Measurements from ENCODE around the gene PID1.
"Not testable (repeated sequence)": the region's sequence is repeated elsewhere in the genome, so short reads cannot be mapped to it uniquely, and the experiment has no call there.

Gene PID1

GRCh38 chr2:229083606-229084340 is 187.3 kb downstream of the PID1 start:
- H3K4me3 ChIP-seq (ENCODE audit: low read length): no peak overlapping the region
- no peak for DNase-seq (ENCODE audit: low read depth)
- no peak for TF ChIP-seq CTCF (IDR thresholded peaks at IDR 0.05; ENCODE audit: insufficient read depth, low read depth, low read length, missing control alignments)

- no peak overlapping the region for H3K4me3 ChIP-seq (ENCODE audit: low read length)
- TF ChIP-seq CTCF (IDR thresholded peaks at IDR 0.05; ENCODE audit: insufficient read depth, low read depth, low read length, missing control alignments): no peak
- DNase-seq (ENCODE audit: low read depth): no peak
These were observed 189.7 kb downstream of the PID1 start for GRCh38 chr2:229081411-229081810.

- DNase-seq (ENCODE audit: low read depth): no peak
- no peak overlapping the region for H3K4me3 ChIP-seq (ENCODE audit: low read length)
- TF ChIP-seq CTCF (IDR thresholded peaks at IDR 0.05; ENCODE audit: insufficient read depth, low read depth, low read length, missing control alignments): no peak
These were observed 190.9 kb downstream of the PID1 start for GRCh38 chr2:229080172-229080571.

- DNase-seq (ENCODE audit: low read depth); H3K4me3 ChIP-seq (ENCODE audit: low read length): not testable (repeated sequence)
These were observed 194.2 kb downstream of the PID1 start for GRCh38 chr2:229076886-229077285.

GRCh38 chr2:229073935-229074334 is 197.2 kb downstream of the PID1 start:
- TF ChIP-seq CTCF (IDR thresholded peaks at IDR 0.05; ENCODE audit: insufficient read depth, low read depth, low read length, missing control alignments): no peak
- no peak overlapping the region for H3K4me3 ChIP-seq (ENCODE audit: low read length)
- no peak for DNase-seq (ENCODE audit: low read depth)

- no peak overlapping the region for H3K4me3 ChIP-seq (ENCODE audit: low read length)
- TF ChIP-seq CTCF (IDR thresholded peaks at IDR 0.05; ENCODE audit: insufficient read depth, low read depth, low read length, missing control alignments): no peak
- DNase-seq (ENCODE audit: low read depth): no peak
These were observed 199.7 kb downstream of the PID1 start for GRCh38 chr2:229071292-229071976.

- H3K4me3 ChIP-seq (ENCODE audit: low read length): no peak overlapping the region
- no peak for TF ChIP-seq CTCF (IDR thresholded peaks at IDR 0.05; ENCODE audit: insufficient read depth, low read depth, low read length, missing control alignments)
- no peak for DNase-seq (ENCODE audit: low read depth)
These were observed 204.9 kb downstream of the PID1 start for GRCh38 chr2:229066121-229066715.
